SU-DHL-6 (cell line): ENCODE measurements around the gene ASB2.

Experiments
- H2AFZ ChIP-seq: fragments of 200-600 bp; sonication (generic); 2 replicates; pipeline ENCODE4 v1.6.1; 2014; ENCODE audit warnings: low read depth, mild to moderate bottlenecking, moderate library complexity, mixed read lengths, antibody characterized with exemption, low read length; ENCODE audit not compliant: severe bottlenecking
- H3F3A ChIP-seq: fragments of 200-600 bp; shearing (Covaris generic); 2 replicates; pipeline ENCODE4 v1.6.0; 2016; ENCODE audit warnings: antibody characterized with exemption, mild to moderate bottlenecking; ENCODE audit not compliant: insufficient read depth
- H3K27ac ChIP-seq: fragments of 200-600 bp; sonication (generic); 2 replicates; pipeline ENCODE4 v1.5.1; 2016; ENCODE audit warnings: low read depth, mild to moderate bottlenecking, low read length, moderate library complexity, mixed read lengths
- H3K27me3 ChIP-seq: fragments of 200-600 bp; sonication (generic), shearing (Covaris generic); 2 replicates; pipeline ENCODE4 v1.6.0; 2014; ENCODE audit warnings: mild to moderate bottlenecking, low read length
- H3K36me3 ChIP-seq: fragments of 200-600 bp; sonication (generic); 2 replicates; pipeline ENCODE4 v1.6.1; 2014; ENCODE audit warnings: mild to moderate bottlenecking, low read length, mixed read lengths
- H3K4me2 ChIP-seq: fragments of 300-600, 200-600 bp; shearing (Covaris generic), sonication (generic); 2 replicates; pipeline ENCODE4 v1.6.0; 2014; ENCODE audit warnings: low read length, low read depth, mild to moderate bottlenecking; ENCODE audit not compliant: poor library complexity, severe bottlenecking
- H3K4me3 ChIP-seq: fragments of 200-600 bp; sonication (generic); 2 replicates; pipeline ENCODE4 v1.5.1; 2014; ENCODE audit warnings: antibody characterized with exemption, low read length, mild to moderate bottlenecking, mixed read lengths; ENCODE audit not compliant: insufficient read depth, poor library complexity, severe bottlenecking
- H3K79me2 ChIP-seq: fragments of 200-600 bp; sonication (generic); 2 replicates; pipeline ENCODE4 v1.6.1; 2014; ENCODE audit warnings: mild to moderate bottlenecking, low read length, moderate library complexity; ENCODE audit not compliant: insufficient read depth
- H3K9ac ChIP-seq: fragments of 200-600 bp; sonication (generic); 2 replicates; pipeline ENCODE4 v1.7.0; 2014; ENCODE audit warnings: mild to moderate bottlenecking, low read length
- H3K9me2 ChIP-seq: fragments of 200-600 bp; sonication (generic); replicated peaks from 2 replicates; pipeline ENCODE4 v1.6.1; 2014; ENCODE audit warnings: low read length; ENCODE audit not compliant: insufficient read depth
- H3K9me3 ChIP-seq: fragments of 200-600 bp; sonication (generic); 2 replicates; pipeline ENCODE4 v1.6.1; 2014; ENCODE audit warnings: low read length, mixed read lengths; ENCODE audit not compliant: insufficient read depth
- H4K20me1 ChIP-seq: fragments of 200-600 bp; sonication (generic); 2 replicates; pipeline ENCODE4 v1.6.1; 2014; ENCODE audit warnings: low read depth, mild to moderate bottlenecking, antibody characterized with exemption, low read length, moderate library complexity, mixed read lengths
- EZH2phosphoT487 ChIP-seq: fragments of 200-600 bp; sonication (generic), shearing (Covaris generic); conservative IDR thresholded peaks from 2 replicates; pipeline ENCODE4 v1.6.1; 2018; ENCODE audit warnings: mild to moderate bottlenecking, antibody characterized with exemption, low read length, moderate library complexity, mixed read lengths
- TF ChIP-seq, protein P1 (sequence below): fragments of 200-600 bp; sonication (generic); IDR thresholded peaks from one replicate; pipeline ENCODE4 v1.5.1; 2017; ENCODE audit warnings: antibody characterized with exemption, mild to moderate bottlenecking, low read length, moderate library complexity; ENCODE audit not compliant: insufficient read depth, poor library complexity, severe bottlenecking

ASB2 gene, protein sequence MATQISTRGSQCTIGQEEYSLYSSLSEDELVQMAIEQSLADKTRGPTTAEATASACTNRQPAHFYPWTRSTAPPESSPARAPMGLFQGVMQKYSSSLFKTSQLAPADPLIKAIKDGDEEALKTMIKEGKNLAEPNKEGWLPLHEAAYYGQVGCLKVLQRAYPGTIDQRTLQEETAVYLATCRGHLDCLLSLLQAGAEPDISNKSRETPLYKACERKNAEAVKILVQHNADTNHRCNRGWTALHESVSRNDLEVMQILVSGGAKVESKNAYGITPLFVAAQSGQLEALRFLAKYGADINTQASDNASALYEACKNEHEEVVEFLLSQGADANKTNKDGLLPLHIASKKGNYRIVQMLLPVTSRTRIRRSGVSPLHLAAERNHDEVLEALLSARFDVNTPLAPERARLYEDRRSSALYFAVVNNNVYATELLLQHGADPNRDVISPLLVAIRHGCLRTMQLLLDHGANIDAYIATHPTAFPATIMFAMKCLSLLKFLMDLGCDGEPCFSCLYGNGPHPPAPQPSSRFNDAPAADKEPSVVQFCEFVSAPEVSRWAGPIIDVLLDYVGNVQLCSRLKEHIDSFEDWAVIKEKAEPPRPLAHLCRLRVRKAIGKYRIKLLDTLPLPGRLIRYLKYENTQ

DNA sequence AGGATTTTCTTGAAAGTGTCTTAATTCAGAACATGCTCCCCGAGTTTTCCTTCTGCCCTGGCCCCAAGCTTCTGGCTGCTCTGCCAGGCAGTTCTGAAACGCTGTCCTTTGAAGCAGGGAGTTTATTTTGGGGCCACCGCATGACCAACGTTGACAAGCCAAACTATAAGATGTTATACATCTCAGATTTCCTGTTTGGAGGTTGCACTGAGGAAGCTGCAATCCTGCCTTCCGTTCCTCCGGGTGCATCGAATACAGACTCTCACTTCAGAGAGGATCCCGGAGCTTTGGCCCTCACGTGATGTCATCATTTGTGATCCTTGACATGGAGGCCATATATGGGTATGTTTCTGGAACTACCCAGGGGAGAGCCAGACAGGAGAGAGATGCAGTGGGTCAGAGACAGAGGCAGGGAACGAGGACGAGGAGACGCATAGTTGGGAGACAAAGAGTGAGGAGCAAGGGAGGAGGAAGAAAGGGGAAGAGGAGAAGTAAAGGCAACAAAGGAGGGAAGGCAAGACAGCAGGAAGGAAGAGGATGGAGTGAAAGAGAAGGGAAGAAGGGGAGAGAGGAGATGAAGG is at the start of gene ASB2:
Gene ASB2 (minus strand): TSS at position 94 of the 581 bp plus-strand sequence. CDS start 12,031 bp downstream, outside the sequence.
- peak within 1 kb of the TSS; percentile 66 for H3K9ac ChIP-seq
- no peaks in the 10 kb centered on the region for H3K27me3 ChIP-seq
- TF ChIP-seq EZH2phosphoT487, result no peak
- TF ChIP-seq, protein P1, sequence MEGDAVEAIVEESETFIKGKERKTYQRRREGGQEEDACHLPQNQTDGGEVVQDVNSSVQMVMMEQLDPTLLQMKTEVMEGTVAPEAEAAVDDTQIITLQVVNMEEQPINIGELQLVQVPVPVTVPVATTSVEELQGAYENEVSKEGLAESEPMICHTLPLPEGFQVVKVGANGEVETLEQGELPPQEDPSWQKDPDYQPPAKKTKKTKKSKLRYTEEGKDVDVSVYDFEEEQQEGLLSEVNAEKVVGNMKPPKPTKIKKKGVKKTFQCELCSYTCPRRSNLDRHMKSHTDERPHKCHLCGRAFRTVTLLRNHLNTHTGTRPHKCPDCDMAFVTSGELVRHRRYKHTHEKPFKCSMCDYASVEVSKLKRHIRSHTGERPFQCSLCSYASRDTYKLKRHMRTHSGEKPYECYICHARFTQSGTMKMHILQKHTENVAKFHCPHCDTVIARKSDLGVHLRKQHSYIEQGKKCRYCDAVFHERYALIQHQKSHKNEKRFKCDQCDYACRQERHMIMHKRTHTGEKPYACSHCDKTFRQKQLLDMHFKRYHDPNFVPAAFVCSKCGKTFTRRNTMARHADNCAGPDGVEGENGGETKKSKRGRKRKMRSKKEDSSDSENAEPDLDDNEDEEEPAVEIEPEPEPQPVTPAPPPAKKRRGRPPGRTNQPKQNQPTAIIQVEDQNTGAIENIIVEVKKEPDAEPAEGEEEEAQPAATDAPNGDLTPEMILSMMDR, result no peak
- H3K4me2 ChIP-seq, result peak within 1 kb of the TSS; percentile 75
- H3F3A ChIP-seq, result peaks cover 61% of the 10 kb centered on the region
- H3K27ac ChIP-seq, result peak within 1 kb of the TSS; percentile 99
- no peak within 1 kb of the TSS for H2AFZ ChIP-seq
- H4K20me1 ChIP-seq, result no peaks in the 10 kb centered on the region
- H3K9me3 ChIP-seq, result peaks cover 8% of the 10 kb centered on the region; the same call in 1 of the 2 replicates
- no peaks in the 10 kb centered on the region for H3K9me2 ChIP-seq
- peak within 1 kb of the TSS; percentile 32 for H3K4me3 ChIP-seq
- H3K79me2 ChIP-seq, result peaks cover 8% of the 10 kb centered on the region
- peaks cover 2% of the 10 kb centered on the region; the same call in 1 of the 2 replicates for H3K36me3 ChIP-seq

DNA sequence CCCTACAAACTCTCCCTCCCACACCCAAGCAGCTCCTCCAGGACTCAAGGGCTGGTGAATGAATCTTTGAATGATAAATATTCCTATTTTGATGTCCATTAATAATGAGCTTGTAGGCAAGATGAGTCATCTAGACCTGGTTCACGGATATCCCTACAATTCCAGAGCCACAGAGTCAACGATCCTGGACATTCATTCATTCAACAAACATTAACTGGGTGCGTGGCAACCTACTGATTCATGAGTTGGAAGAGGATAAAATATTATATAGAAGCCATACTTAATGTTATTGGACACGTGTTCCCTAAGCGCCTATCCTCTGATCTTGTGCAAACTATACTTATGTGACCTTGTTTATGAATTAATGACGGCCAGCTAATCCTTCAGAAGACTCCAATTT is 49.4 kb upstream of the ASB2 start:
- H3K79me2 ChIP-seq, result no peaks in the 10 kb centered on the region
- peak overlapping the region; percentile 36 for H2AFZ ChIP-seq
- no peak overlapping the region for H3K9ac ChIP-seq
- no peaks in the 10 kb centered on the region for H3K27me3 ChIP-seq
- H3K36me3 ChIP-seq, result no peaks in the 10 kb centered on the region
- no peak overlapping the region for H3K4me3 ChIP-seq
- TF ChIP-seq, protein P1, result no peak
- no peak for TF ChIP-seq EZH2phosphoT487
- peak overlapping the region; percentile 53 for H3K4me2 ChIP-seq
- no peaks in the 10 kb centered on the region for H3K9me2 ChIP-seq
- no peaks in the 10 kb centered on the region for H3K9me3 ChIP-seq
- no peaks in the 10 kb centered on the region for H4K20me1 ChIP-seq
- H3K27ac ChIP-seq, result no peak overlapping the region
- no peaks in the 10 kb centered on the region for H3F3A ChIP-seq

DNA sequence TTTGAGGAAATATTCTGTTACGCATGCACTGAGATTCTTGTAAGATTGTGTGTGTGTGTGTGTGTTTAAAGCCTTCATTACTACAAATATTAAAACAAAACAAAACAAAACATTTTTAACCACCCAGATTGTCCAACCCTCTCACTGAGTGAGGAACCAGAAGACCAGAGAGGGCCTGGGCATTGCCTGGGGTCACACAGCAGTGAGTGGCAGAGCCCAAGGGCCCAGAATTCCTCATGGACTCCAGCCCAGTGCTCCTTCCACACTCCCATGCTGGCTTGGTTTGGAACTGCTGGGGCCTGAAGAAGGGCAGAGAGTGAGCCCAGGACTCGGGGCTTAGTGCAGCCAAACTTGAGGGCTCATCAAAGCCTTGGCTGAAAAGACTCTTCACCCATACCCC is 48.2 kb upstream of the ASB2 start:
- no peaks in the 10 kb centered on the region for H3K9me3 ChIP-seq
- no peaks in the 10 kb centered on the region for H3F3A ChIP-seq
- no peak overlapping the region for H3K4me2 ChIP-seq
- H3K4me3 ChIP-seq, result no peak overlapping the region
- no peaks in the 10 kb centered on the region for H4K20me1 ChIP-seq
- no peaks in the 10 kb centered on the region for H3K79me2 ChIP-seq
- no peak overlapping the region for H2AFZ ChIP-seq
- H3K9me2 ChIP-seq, result no peaks in the 10 kb centered on the region
- H3K27ac ChIP-seq, result no peak overlapping the region
- H3K9ac ChIP-seq, result no peak overlapping the region
- TF ChIP-seq EZH2phosphoT487, result no peak
- TF ChIP-seq, protein P1, result no peak
- no peaks in the 10 kb centered on the region for H3K27me3 ChIP-seq
- no peaks in the 10 kb centered on the region for H3K36me3 ChIP-seq
